ENCODE measurements around the gene ITGBL1.

The ITGBL1 gene

GRCh38 chr13:101570410-101570809 lies 117.9 kb downstream of the ITGBL1 start:
- DNase-seq, result no peak

GRCh38 chr13:101572456-101572855 lies 120.0 kb downstream of the ITGBL1 start:
- no peak for DNase-seq

GRCh38 chr13:101575581-101575980 lies 123.1 kb downstream of the ITGBL1 start:
- DNase-seq, result no peak

GRCh38 chr13:101576455-101576854 lies 124.0 kb downstream of the ITGBL1 start:
- DNase-seq, result no peak

GRCh38 chr13:101576977-101577376 lies 124.5 kb downstream of the ITGBL1 start:
- no peak for DNase-seq

- DNase-seq, result no peak
Observed at GRCh38 chr13:101579281-101579802, 126.9 kb downstream of the ITGBL1 start.

- no peak for DNase-seq
Observed at GRCh38 chr13:101584331-101584730, 131.9 kb downstream of the ITGBL1 start.

GRCh38 chr13:101590479-101590878 lies 138.0 kb downstream of the ITGBL1 start:
- no peak for DNase-seq

- no peak for DNase-seq
Observed at GRCh38 chr13:101594936-101595335, 142.5 kb downstream of the ITGBL1 start.

- DNase-seq, result no peak
Observed at GRCh38 chr13:101596803-101597202, 144.3 kb downstream of the ITGBL1 start.

- no peak for DNase-seq
Observed at GRCh38 chr13:101611491-101612475, 159.3 kb downstream of the ITGBL1 start.

GRCh38 chr13:101612735-101613134 lies 160.3 kb downstream of the ITGBL1 start:
- DNase-seq, result no peak

- no peak for DNase-seq
Observed at GRCh38 chr13:101614491-101614890, 162.0 kb downstream of the ITGBL1 start.

GRCh38 chr13:101618440-101619187 lies 166.1 kb downstream of the ITGBL1 start:
- peak; percentile 5 for DNase-seq

GRCh38 chr13:101621099-101621498 lies 168.6 kb downstream of the ITGBL1 start:
- no peak for DNase-seq

GRCh38 chr13:101623470-101624209 lies 171.2 kb downstream of the ITGBL1 start:
- DNase-seq, result no peak

- DNase-seq, result no peak
Observed at GRCh38 chr13:101624210-101624922, 171.9 kb downstream of the ITGBL1 start.

- DNase-seq, result no peak
Observed at GRCh38 chr13:101624981-101625380, 172.5 kb downstream of the ITGBL1 start.

- no peak for DNase-seq
Observed at GRCh38 chr13:101626925-101627555, 174.6 kb downstream of the ITGBL1 start.

GRCh38 chr13:101627556-101627943 lies 175.1 kb downstream of the ITGBL1 start:
- DNase-seq, result no peak

- no peak for DNase-seq
Observed at GRCh38 chr13:101628900-101629299, 176.4 kb downstream of the ITGBL1 start.

- DNase-seq, result no peak
Observed at GRCh38 chr13:101631395-101631794, 178.9 kb downstream of the ITGBL1 start.

Data from CD4-positive, alpha-beta T cell treated with Interferon gamma for 1 hour (primary cell).